Cardiac fibroblast (primary cell): ENCODE data around the gene RTN1.

Experiments
- DNase-seq, 2 donors: peaks; one replicate each; pipeline versions ENCODE4 v3.0.0 to v3.0.0-alpha.2; 2010; ENCODE audit warnings: low read depth in 2 of 2
- H3K4me3 ChIP-seq, 2 donors: replicated peaks in 1 of 2; 1 replicate in 1 of 2; 2 replicates in 1 of 2; pipeline ENCODE4 v1.5.1; 2011; ENCODE audit warnings: low read depth in 2 of 2, low read length in 2 of 2, mild to moderate bottlenecking in 2 of 2, moderate library complexity in 1 of 2
- TF ChIP-seq, protein P1 (sequence below): IDR thresholded peaks from one replicate; pipeline ENCODE4 v1.5.1; 2011; ENCODE audit warnings: low read depth, mild to moderate bottlenecking, low read length, inconsistent platforms

Gene RTN1

DNA sequence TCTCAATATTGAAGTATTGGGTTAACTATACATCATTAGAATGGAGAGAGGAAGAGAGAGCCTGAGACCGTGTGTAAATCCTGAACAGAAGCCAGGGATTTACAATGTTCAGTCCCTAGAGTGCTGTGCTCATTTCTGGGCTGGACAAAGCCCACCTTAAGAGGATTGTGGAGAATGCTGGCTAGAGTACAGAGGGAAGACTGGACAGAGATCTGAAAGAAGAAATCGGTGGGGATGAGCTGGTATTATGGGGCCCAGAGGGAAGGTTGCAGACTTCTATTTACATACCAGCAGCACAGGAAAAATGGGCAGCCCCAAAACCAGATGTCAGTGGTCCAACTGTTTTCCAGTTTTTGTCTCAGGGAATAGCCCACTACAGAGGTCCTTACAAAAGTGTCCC, 42.3 kb downstream of the RTN1 start:
- no peak overlapping the region for H3K4me3 ChIP-seq
- no peak for DNase-seq
- TF ChIP-seq, protein P1, sequence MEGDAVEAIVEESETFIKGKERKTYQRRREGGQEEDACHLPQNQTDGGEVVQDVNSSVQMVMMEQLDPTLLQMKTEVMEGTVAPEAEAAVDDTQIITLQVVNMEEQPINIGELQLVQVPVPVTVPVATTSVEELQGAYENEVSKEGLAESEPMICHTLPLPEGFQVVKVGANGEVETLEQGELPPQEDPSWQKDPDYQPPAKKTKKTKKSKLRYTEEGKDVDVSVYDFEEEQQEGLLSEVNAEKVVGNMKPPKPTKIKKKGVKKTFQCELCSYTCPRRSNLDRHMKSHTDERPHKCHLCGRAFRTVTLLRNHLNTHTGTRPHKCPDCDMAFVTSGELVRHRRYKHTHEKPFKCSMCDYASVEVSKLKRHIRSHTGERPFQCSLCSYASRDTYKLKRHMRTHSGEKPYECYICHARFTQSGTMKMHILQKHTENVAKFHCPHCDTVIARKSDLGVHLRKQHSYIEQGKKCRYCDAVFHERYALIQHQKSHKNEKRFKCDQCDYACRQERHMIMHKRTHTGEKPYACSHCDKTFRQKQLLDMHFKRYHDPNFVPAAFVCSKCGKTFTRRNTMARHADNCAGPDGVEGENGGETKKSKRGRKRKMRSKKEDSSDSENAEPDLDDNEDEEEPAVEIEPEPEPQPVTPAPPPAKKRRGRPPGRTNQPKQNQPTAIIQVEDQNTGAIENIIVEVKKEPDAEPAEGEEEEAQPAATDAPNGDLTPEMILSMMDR, result no peak

DNA sequence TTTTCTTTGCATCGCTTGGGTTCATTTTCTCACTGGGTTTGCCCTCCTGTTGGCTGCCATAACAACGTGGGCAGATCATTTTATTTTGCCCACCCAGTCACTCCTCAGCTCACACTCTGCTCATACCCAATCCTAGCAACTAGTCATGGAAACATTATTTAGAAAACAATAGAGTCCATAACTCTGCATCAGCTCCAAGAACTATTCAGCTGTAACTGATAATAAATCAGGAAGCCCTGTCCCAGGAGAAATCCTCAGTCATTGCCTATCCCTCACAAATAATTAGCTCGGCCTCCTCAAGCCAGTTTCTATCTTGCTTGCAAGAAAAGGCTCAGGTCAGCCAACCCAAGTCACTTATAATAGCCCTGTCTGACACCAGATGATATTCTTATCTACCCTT, 43.2 kb downstream of the RTN1 start:
- no peak for DNase-seq
- TF ChIP-seq, protein P1, result no peak
- no peak overlapping the region for H3K4me3 ChIP-seq

DNA sequence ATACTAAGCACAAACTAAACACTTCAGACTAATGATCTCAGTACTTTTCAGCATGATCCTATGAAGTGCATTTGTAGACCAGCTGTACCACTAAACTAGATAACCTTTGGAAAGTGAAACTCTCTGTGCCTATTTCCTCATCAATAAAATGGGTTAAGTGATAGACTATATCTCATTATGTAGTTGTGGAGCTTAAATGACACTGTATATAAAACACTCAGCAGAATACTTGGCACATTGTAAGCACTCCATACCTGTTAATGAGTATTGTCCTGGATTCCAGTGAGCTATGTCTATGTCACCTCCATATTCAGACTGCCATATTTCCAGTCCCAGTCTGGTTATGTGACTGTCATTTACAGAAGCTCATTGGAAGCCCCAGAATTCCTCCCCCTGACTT, 44.4 kb downstream of the RTN1 start:
- no peak for DNase-seq
- TF ChIP-seq, protein P1, result no peak
- no peak overlapping the region for H3K4me3 ChIP-seq

DNA sequence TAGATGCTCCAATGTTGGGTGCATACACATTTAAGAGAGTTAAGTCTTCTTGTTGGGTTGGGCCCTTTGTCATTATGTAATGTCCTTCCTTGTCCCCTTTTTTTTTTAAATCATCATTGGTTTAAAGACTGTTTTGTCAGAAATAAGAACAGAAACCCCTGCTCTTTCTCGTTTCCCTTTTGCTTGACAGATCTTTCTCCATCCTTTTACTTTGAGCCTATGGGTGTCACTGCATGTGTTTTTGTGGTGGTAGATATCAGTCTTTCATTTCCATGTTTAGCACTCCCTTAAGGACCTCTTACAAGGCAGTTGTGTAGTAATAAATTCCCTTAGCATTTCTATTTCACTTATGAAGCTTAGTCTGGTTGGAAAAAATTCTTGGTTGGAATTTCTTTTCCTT, 47.4 kb downstream of the RTN1 start:
- no peak for DNase-seq
- no peak overlapping the region for H3K4me3 ChIP-seq
- TF ChIP-seq, protein P1, result no peak

DNA sequence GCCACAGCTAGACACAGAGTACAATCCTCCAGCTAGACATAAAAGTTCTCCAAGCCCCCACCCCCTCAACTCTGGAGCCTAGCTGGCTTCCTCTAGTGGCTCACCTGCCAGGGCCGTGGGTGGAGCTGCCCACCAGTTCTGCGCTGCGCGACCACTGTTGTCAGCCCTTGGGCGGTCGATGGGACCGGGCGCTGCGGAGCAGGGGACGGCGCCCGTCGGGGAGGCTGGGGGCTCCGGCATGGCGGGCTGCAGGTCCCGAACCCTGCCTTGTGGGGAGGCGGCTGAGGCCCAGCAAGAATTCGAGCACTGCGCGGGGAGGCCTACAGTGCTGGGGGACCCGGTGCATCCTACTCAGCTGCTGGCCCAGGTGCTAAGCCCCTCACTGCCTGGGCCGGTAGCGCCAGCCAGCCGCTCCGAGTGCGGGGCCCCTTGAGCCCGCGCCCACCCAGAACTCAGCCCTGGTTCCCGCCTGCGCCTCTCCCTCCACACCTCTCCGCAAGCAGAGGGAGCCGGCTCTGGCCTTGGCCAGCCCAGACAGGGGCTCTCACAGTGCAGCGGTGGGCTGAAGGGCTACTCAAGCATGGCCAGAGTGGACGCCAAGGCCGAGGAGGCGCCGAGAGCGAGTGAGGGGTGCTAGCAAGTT, 51.0 kb downstream of the RTN1 start:
- TF ChIP-seq, protein P1, result no peak

DNA sequence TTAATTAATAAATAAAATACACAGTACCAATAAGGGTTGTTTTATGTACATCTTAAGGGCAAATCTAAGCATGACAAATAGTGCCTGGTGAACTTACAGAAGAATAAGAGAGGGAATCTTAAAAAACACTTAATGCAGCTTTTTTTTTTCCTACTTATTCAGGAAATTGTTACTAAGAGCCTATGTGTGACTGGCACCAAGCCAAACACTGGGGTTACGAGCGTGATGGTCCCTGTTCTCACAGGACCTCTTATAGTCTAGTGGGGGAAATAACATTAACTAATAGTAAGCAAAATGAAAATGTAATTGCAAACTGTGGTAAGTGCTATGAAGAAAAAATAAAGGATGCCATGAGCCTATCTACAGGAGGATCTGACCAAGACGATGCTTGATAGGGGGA, 53.6 kb downstream of the RTN1 start:
- TF ChIP-seq, protein P1, result no peak
- DNase-seq, result no peak

More for the DNA sequence above, 51.0 kb downstream of the RTN1 start:
- H3K4me3 ChIP-seq, result no peak overlapping the region
- no peak for DNase-seq

DNA sequence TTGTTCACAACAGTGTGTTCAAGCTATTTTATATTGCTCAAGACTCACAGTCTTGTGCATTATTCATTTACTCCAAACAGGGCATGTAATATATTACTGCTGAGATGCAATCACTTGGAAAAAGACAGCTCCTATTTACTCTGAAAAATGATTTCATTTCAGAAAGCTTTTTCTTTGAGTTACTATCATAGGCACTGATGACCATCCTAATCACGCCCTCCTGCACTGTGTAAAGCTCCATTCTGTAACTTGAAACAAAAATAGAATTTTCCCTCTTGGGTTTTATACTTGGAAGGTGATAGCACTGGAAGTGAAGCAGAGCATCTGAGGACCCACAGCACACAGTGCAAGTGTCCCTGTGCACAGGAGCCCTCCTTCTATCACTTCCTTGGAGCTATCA, 55.6 kb downstream of the RTN1 start:
- TF ChIP-seq, protein P1, result no peak
- no peak overlapping the region for H3K4me3 ChIP-seq
- DNase-seq, result no peak

More for the DNA sequence above, 53.6 kb downstream of the RTN1 start:
- no peak overlapping the region for H3K4me3 ChIP-seq
